BE2C (cell line): ENCODE measurements around the gene FBF1.

ENCODE experiments used
- DNase-seq: peaks from one replicate; pipeline ENCODE4 v3.0.0-alpha.2; 2020
- H3K27me3 ChIP-seq: fragments of 250-450 bp; sonication (Bioruptor Pico); 2 replicates; pipeline ENCODE4 v1.5.1; 2020; ENCODE audit warnings: mild to moderate bottlenecking
- H3K36me3 ChIP-seq: fragments of 250-450 bp; sonication (Bioruptor Pico); 2 replicates; pipeline ENCODE4 v1.5.1; 2020; ENCODE audit warnings: mild to moderate bottlenecking
- H3K4me1 ChIP-seq: fragments of 250-450 bp; sonication (Bioruptor Pico); 2 replicates; pipeline ENCODE4 v1.5.1; 2020
- H3K4me3 ChIP-seq: 2 replicates; pipeline ENCODE4 v1.5.1; 2011; ENCODE audit warnings: low read depth, low read length
- H3K9me3 ChIP-seq: fragments of 250-450 bp; sonication (Bioruptor Pico); 2 replicates; pipeline ENCODE4 v1.5.1; 2020
- TF ChIP-seq, protein P1 (sequence below): IDR thresholded peaks from 2 replicates; pipeline ENCODE4 v1.5.1; 2012; ENCODE audit warnings: mild to moderate bottlenecking, low read depth, low read length

The FBF1 gene

GRCh38 chr17:75899353-75899752, 41.5 kb downstream of the FBF1 start:
- H3K9me3 ChIP-seq, result no peaks in the 10 kb centered on the region
- no peak for DNase-seq
- H3K27me3 ChIP-seq, result no peaks in the 10 kb centered on the region
- TF ChIP-seq, protein P1, sequence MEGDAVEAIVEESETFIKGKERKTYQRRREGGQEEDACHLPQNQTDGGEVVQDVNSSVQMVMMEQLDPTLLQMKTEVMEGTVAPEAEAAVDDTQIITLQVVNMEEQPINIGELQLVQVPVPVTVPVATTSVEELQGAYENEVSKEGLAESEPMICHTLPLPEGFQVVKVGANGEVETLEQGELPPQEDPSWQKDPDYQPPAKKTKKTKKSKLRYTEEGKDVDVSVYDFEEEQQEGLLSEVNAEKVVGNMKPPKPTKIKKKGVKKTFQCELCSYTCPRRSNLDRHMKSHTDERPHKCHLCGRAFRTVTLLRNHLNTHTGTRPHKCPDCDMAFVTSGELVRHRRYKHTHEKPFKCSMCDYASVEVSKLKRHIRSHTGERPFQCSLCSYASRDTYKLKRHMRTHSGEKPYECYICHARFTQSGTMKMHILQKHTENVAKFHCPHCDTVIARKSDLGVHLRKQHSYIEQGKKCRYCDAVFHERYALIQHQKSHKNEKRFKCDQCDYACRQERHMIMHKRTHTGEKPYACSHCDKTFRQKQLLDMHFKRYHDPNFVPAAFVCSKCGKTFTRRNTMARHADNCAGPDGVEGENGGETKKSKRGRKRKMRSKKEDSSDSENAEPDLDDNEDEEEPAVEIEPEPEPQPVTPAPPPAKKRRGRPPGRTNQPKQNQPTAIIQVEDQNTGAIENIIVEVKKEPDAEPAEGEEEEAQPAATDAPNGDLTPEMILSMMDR, result no peak
- no peak overlapping the region for H3K4me3 ChIP-seq
- H3K36me3 ChIP-seq, result peaks cover 43% of the 10 kb centered on the region
- H3K4me1 ChIP-seq, result peaks cover 9% of the 10 kb centered on the region; the same call in 1 of the 2 replicates

- peaks cover 9% of the 10 kb centered on the region; the same call in 1 of the 2 replicates for H3K4me1 ChIP-seq
- H3K4me3 ChIP-seq, result no peak overlapping the region
- peaks cover 46% of the 10 kb centered on the region for H3K36me3 ChIP-seq
- H3K27me3 ChIP-seq, result no peaks in the 10 kb centered on the region
- DNase-seq, result no peak
- TF ChIP-seq, protein P1, result no peak
- no peaks in the 10 kb centered on the region for H3K9me3 ChIP-seq
Measured at GRCh38 chr17:75898791-75899190, 42.1 kb downstream of the FBF1 start.

DNA sequence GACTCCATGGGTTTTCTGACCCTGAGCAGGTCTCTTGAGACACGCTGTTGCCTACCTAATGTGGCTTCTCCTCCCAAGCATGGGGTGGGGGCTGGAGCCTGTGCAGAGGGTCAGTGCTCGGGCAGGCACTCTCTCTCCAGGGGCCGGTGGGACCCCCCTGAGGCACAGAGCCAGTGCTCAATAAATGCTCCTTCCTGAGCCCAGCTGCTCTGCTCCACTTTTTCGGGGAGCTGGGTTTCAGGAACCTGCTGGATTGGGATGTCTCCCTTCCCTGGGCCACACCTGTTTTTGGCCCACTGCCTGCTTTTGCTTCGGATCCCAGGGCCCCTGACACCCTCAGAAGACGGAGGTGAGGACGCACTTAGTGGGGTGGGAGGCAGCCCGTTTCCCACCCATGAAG, 42.8 kb downstream of the FBF1 start:
- TF ChIP-seq, protein P1, result no peak
- Histone ChIP-seq H3K4me1 (peaks cover 9% of the 10 kb centered on the region; the same call in 1 of the 2 replicates), H3K4me3 (no peak overlapping the region), H3K36me3 (peaks cover 46% of the 10 kb centered on the region), H3K27me3 (no peaks in the 10 kb centered on the region), H3K9me3 (no peaks in the 10 kb centered on the region)
- DNase-seq, result no peak

DNA sequence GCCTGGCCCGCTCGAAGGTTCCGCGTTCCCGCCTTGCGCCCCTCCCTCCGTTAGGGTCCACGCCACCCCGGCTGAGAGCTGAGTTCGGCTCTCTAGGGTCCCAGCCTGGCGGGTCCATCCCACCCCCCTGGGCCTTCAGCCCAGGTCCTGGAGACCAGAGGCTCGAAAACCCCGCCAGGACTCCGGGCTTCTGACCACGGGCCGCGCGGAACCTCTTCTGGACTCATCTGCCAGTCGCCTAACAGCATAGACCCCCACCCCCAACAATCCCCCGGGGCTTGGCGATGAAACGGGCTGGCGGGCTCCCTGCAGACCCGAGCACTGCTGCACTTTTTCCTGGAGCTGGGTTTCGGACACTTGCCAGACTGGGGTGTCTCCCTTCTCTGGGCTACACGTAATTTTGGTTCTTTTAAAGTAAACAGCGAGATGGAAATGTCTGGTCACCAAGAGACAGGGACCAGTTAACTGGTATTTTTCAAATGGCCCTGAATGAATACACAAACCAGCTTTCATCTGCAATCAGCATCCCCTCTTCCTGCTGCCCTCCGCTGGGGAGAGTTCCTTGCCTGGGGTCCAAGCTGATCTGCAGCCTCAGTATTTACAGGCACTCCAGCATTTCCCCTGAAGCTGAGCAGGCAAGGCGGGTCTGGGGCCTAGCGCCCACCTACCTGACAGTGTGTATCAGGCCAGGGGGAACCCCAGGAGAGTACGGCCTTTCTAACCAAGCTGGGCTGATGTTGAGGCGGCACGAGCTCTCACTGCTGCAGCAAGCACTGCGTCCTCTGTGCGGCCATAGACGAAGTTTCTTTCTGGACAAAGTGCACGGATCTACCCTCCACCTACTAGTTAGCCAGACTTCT, 43.5 kb downstream of the FBF1 start:
- no peaks in the 10 kb centered on the region for H3K27me3 ChIP-seq
- DNase-seq, result no peak
- H3K9me3 ChIP-seq, result no peaks in the 10 kb centered on the region
- H3K4me3 ChIP-seq, result peak overlapping the region; percentile 70
- TF ChIP-seq, protein P1, result no peak
- H3K36me3 ChIP-seq, result peaks cover 46% of the 10 kb centered on the region
- peaks cover 9% of the 10 kb centered on the region; the same call in 1 of the 2 replicates for H3K4me1 ChIP-seq

GRCh38 chr17:75896415-75897159, 44.3 kb downstream of the FBF1 start, which contains the start of gene TRIM65:
Gene TRIM65, minus strand, starts transcription at chr17:75896951. Its CDS starts 14 bp downstream, at chr17:75896937.
- DNase-seq, result peak; percentile 88
- Histone ChIP-seq H3K36me3 (peaks cover 49% of the 10 kb centered on the region), H3K4me3 (peak within 1 kb of the TSS; percentile 70), H3K27me3 (no peaks in the 10 kb centered on the region), H3K4me1 (peaks cover 9% of the 10 kb centered on the region; the same call in 1 of the 2 replicates), H3K9me3 (no peaks in the 10 kb centered on the region)
- TF ChIP-seq, protein P1, result peak; percentile 11; the same call in 1 of the 2 replicates
